ENCODE measurements around the gene ALDH1L1. TPM values are rescaled to one million over a fixed set of nuclear protein-coding genes. Genes with fewer than 3 reads are reported as not detected.

Gene ALDH1L1
- total RNA-seq = not detected

DNA sequence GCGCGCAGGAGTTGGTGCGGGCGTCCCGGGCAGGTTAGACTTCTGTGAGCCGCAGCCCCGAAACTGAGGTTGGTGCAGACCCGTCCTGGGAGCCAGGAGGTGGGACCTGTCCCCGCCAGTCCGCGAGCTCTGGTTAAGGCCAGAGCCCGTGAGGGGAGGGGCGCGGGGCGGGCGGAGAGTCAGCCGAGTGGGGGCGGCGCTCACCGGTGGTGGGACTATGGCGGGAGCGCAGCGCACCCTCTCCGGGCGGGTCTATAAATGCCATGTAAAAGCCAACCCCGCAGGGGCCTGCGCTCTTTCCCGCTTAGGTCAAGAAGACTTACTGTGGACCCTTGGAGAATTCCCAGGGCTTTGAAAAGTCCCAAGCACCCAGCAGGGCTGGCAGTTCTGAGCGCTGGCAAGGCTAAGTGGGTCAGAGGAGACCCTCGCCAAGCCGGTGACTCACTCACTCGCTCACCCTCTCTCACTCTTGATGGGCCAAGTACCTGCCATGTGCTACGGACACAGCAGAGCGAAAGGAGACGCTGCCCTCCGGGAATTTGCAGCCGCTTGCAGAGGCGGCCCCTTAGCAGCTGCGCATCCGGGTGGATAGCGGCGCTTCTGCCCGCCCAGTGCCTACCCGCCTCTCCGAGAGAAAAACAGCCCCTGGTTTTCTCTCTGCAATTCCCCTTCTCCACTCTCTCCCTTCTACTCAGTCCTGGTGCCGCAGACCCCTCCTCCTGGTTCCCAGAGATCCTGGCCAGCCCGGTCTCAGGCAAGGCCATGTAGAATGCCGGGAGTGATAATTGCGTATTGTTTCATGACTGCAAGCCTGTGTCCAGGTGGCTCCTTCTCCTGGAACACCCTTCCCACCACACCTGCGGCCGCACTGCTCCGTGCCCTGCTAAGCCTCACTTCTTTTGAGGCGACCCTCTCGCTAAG is at the start of gene ALDH1L1:
TSS of gene ALDH1L1 (minus strand) at position 110 of the 921 bp plus-strand sequence. CDS start 19,607 bp downstream, outside the sequence.

DNA sequence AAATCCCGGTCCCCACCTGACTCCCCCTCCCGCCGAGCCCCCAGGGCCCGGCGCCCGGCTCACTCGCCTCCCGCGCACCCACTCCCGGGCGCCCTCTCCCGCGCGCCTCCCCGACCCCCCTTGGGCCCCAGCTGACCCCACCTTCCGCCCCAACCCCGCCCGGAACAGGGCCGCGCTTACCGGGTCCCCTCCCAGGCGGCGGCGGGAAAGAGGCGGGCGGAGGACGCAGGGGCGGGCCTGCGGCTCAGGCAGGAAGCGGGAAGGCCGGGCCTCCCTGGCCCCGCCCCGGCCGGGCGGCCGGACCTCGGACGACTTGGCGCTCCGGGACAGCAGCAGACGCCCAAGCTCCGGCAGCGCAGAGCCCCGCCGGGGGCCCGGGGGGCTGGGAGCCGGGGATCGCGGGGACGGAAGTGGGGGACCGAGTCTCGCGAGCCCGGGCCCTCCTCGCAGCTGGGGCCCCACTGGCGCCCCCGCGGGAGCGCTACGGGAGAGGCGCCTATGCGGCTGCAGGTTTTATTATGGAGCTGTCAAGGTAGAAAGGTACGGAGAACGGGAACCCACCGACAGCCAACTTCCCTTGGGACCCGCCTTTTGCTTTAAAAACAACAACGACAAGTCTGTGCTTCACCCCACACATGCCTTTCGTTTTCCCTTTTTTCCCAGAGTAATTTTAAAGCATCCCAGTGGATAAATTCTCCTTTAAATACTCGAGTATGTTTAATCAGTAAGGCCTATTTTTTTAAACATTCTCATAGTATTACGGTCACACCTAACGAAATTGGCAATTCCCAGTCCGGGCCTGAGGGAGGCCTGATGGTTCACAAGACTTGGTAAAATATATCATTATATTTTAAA is 96.2 kb downstream of the ALDH1L1 start, which contains the start of gene SLC41A3:
TSS of gene SLC41A3 (minus strand) at position 212 of the 855 bp plus-strand sequence. CDS start 15,905 bp downstream, outside the sequence.

Other genes with a start within 250 kb of the ALDH1L1 start
- not detected for gene ROPN1B, start 211.4 kb downstream of the ALDH1L1 start, total RNA-seq
- 10 to 100 TPM; 34.8 to 35.6 TPM for gene SLC41A3, start 96.5 kb downstream of the ALDH1L1 start, total RNA-seq
- not detected for gene KLF15, start 176.8 kb upstream of the ALDH1L1 start, total RNA-seq
- not detected for gene CFAP100, start 214.3 kb upstream of the ALDH1L1 start, total RNA-seq

Measured in activated naive CD4-positive, alpha-beta T cell treated with anti-CD3 and anti-CD28 coated beads, Interleukin-2, amount 10 ng/mL, durations not matched to agents 5 hours and 36 hours (primary cell).